Suprapubic skin (tissue), 4 donors: ENCODE measurements around the gene GPR132. TPM values are rescaled to one million over a fixed set of nuclear protein-coding genes. Genes with fewer than 3 reads are reported as not detected.

Experiments
- DNase-seq, 2 donors: peaks; one replicate each; pipeline ENCODE4 v3.0.0-alpha.2; 2019; ENCODE audit warnings: low spot score in 2 of 2
- H3K27ac ChIP-seq: fragments of 200-600 bp; sonication (generic); one replicate; pipeline ENCODE4 v1.5.1; 2019
- H3K27me3 ChIP-seq: fragments of 200-600 bp; sonication (generic); one replicate; pipeline ENCODE4 v1.5.1; 2019
- H3K36me3 ChIP-seq: fragments of 200-600 bp; sonication (generic); one replicate; pipeline ENCODE4 v1.5.1; 2019
- H3K4me1 ChIP-seq: fragments of 200-600 bp; sonication (generic); one replicate; pipeline ENCODE4 v1.5.1; 2019
- H3K4me3 ChIP-seq: fragments of 200-600 bp; sonication (generic); one replicate; pipeline ENCODE4 v1.5.1; 2019; ENCODE audit warnings: mild to moderate bottlenecking
- H3K9me3 ChIP-seq: fragments of 200-600 bp; sonication (generic); one replicate; pipeline ENCODE4 v1.5.1; 2019
- EP300 ChIP-seq: sonication (generic); formaldehyde crosslinking; IDR thresholded peaks from one replicate; pipeline ENCODE4 v1.6.1; 2017; ENCODE audit warnings: antibody characterized with exemption
- POLR2A ChIP-seq, 2 donors: fragments of 450-650 bp; IDR thresholded peaks; one replicate each; pipeline ENCODE4 v1.6.1; 2017; ENCODE audit warnings: antibody characterized with exemption in 2 of 2, mild to moderate bottlenecking in 2 of 2, moderate library complexity in 2 of 2
- POLR2AphosphoS5 ChIP-seq, 3 donors: sonication (generic); formaldehyde crosslinking; IDR thresholded peaks; one replicate each; pipeline ENCODE4 v1.6.1; 2017; ENCODE audit warnings: antibody characterized with exemption in 3 of 3
- WGBS: methylation state at CpG from one replicate; pipeline ENCODE4 v1.1.5; 2018; 5-methylcytosine and 5-hydroxymethylcytosine counted together
- total RNA-seq, 4 donors: library from RNA; depleted of rRNA; stranded (reverse); fragments of >200 nt; gene quantifications; one replicate each; pipeline ENCODE4 v1.1.0, GENCODE V29; 2016
- TF ChIP-seq, protein P1 (sequence below), 2 donors: fragments of 200-600 bp in 1 of 2; fragments of 450-650 bp in 1 of 2; sonication (generic) in 1 of 2; IDR thresholded peaks; one replicate each; pipeline ENCODE4 v1.5.1; 2016 to 2019; ENCODE audit warnings: antibody characterized with exemption in 2 of 2, mild to moderate bottlenecking in 1 of 2, moderate library complexity in 1 of 2

Gene GPR132
- total RNA-seq, 4 donors from 2014 or later, result 0.95 to 2.7 (median 1.3) TPM

DNA sequence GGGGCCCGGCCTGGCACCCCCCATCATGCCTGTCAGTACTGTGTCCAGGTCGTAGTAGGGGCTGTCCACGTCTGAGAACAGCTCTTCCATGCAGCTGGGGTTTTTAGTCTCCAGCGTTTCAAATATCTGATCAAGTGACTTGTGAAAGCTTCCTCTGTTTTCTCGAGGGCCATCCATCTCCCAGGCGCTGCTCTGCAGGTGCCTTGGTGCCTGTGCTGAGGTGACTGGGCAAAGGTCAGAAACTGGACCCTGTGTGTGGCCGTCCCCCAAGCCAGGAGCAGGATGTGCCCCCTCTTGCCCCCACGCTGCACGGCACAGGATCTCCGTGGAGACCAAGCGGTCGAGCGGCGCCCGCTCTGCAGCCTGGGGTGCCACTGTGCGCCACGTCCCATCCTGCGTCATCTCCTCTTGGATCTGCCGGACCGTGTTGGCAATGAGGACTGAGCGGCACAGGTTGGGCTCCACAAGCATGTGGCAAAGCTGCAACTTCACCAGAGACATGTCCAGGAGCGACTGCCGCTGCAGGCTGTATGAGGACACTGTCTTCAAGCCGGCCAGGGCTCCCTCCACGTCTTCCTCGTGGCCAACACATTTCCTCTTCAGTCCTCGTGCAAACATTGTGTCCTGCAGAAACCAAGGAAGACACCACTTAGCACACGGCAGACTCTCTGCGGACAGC, 53.8 kb downstream of the GPR132 start:
- Histone ChIP-seq H3K9me3 (no peaks in the 10 kb centered on the region), H3K36me3 (peaks cover 52% of the 10 kb centered on the region), H3K4me3 (no peak overlapping the region), H3K27me3 (no peaks in the 10 kb centered on the region), H3K27ac (no peak overlapping the region), H3K4me1 (peaks cover 42% of the 10 kb centered on the region)
- TF ChIP-seq EP300 (no peak), POLR2AphosphoS5 (IDR thresholded peaks at IDR 0.05) (no peak)
- TF ChIP-seq, protein P1, sequence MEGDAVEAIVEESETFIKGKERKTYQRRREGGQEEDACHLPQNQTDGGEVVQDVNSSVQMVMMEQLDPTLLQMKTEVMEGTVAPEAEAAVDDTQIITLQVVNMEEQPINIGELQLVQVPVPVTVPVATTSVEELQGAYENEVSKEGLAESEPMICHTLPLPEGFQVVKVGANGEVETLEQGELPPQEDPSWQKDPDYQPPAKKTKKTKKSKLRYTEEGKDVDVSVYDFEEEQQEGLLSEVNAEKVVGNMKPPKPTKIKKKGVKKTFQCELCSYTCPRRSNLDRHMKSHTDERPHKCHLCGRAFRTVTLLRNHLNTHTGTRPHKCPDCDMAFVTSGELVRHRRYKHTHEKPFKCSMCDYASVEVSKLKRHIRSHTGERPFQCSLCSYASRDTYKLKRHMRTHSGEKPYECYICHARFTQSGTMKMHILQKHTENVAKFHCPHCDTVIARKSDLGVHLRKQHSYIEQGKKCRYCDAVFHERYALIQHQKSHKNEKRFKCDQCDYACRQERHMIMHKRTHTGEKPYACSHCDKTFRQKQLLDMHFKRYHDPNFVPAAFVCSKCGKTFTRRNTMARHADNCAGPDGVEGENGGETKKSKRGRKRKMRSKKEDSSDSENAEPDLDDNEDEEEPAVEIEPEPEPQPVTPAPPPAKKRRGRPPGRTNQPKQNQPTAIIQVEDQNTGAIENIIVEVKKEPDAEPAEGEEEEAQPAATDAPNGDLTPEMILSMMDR (IDR thresholded peaks at IDR 0.05), result no peak
- WGBS, result 85% methylated on average over 26 of the region's 29 CpGs
- DNase-seq, result no peak

DNA sequence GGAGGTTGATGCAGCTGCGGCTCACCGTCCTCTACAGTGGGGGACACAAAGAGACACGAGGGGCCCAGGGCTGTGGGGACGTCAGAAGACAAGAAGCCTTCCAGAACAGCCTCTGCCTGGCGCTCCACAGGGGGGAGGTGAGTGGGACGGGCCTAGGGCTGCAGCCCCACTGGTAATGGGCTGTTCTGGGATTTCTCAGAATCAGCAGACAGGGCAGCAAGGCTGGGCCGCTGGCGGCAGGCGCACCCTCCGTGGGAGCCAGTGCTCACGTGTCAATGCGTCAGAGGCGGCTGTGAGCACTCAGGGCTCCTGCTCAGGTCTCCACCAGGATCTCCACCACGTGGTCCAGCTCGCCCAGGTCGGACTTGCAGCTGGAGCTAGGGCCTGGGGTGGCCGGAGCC, 54.3 kb downstream of the GPR132 start:
- peaks cover 37% of the 10 kb centered on the region for H3K4me1 ChIP-seq
- no peak for TF ChIP-seq POLR2A (IDR thresholded peaks at IDR 0.05)
- TF ChIP-seq, protein P1 (IDR thresholded peaks at IDR 0.05), result no peak
- H3K9me3 ChIP-seq, result no peaks in the 10 kb centered on the region
- peaks cover 57% of the 10 kb centered on the region for H3K36me3 ChIP-seq
- WGBS, result 80% methylated on average over 17 of the region's 17 CpGs
- no peak overlapping the region for H3K4me3 ChIP-seq
- DNase-seq, result no peak
- no peaks in the 10 kb centered on the region for H3K27me3 ChIP-seq
- no peak overlapping the region for H3K27ac ChIP-seq

DNA sequence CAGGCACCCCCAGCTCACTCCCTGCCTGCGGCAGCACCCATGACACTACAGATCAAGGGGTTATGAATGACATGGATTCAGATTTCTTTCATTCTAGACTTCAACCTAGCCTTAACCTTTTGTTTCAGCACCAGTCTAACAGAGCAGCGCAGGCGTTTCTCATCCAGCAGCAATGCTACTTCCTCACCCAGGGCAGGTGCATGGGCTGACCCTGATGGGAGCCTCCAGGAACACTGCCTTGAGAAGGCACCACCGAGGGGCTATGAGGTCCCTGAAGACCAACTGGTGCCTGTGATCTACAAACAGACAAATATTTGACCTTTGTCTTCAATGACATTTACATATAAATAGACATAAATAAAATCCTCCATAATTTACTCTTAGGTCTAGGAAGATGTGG, 55.1 kb downstream of the GPR132 start:
- no peak overlapping the region for H3K4me3 ChIP-seq
- no peak overlapping the region for H3K27ac ChIP-seq
- 90% methylated on average over 4 of the region's 4 CpGs for WGBS
- no peak for DNase-seq
- no peaks in the 10 kb centered on the region for H3K9me3 ChIP-seq
- TF ChIP-seq, protein P1 (IDR thresholded peaks at IDR 0.05), result no peak
- TF ChIP-seq POLR2A (IDR thresholded peaks at IDR 0.05), result no peak
- no peak for TF ChIP-seq POLR2AphosphoS5 (IDR thresholded peaks at IDR 0.05)
- no peak for TF ChIP-seq EP300
- H3K4me1 ChIP-seq, result peaks cover 30% of the 10 kb centered on the region
- no peaks in the 10 kb centered on the region for H3K27me3 ChIP-seq
- H3K36me3 ChIP-seq, result peaks cover 57% of the 10 kb centered on the region

DNA sequence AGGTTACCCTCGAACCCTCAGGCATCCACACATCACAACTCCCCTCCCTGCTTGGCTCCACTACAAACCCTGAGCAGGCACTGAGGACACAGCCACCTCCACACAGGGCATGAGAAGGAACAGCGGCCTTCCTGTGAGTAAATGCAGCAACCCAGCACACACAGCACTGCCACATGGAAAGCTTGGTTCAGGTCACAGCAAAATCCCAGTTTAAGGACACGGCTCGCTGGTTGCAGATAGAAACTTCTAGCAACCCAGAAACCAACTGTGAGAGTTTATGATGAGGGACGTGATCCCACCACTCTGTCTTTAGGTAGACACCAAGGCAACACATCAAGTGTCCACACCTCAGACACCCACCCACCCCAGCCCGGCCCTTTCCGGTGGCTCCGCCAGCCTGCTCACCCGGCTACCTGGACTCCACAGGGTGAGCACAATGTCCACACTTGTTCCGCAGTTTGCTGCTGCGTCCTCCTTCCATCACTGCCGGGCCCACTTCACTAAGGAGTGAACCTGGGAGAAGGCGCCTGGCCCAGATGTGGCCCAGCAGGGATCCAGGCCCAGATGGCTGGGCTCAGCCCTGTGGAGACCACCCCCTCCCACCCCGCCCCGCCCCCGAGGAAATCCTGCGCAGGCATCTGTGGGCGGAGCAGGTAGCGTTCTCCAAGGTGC, 57.5 kb downstream of the GPR132 start:
- Histone ChIP-seq H3K4me1 (peaks cover 8% of the 10 kb centered on the region), H3K27ac (no peak overlapping the region)

More for the DNA sequence above, 57.5 kb downstream of the GPR132 start:
- H3K9me3 ChIP-seq, result no peaks in the 10 kb centered on the region
- WGBS, result 94% methylated on average over 14 of the region's 19 CpGs
- H3K27me3 ChIP-seq, result no peaks in the 10 kb centered on the region
- H3K36me3 ChIP-seq, result peaks cover 57% of the 10 kb centered on the region
- no peak for DNase-seq
- no peak for TF ChIP-seq POLR2AphosphoS5 (IDR thresholded peaks at IDR 0.05)
- no peak for TF ChIP-seq POLR2A (IDR thresholded peaks at IDR 0.05)
- TF ChIP-seq, protein P1 (IDR thresholded peaks at IDR 0.05), result no peak
- TF ChIP-seq EP300, result no peak
- no peak overlapping the region for H3K4me3 ChIP-seq
